D721Med (cell line): Measurements from ENCODE around the gene CAPRIN1.

Experiments used
- DNase-seq: peaks from one replicate; pipeline ENCODE4 v3.0.0; 2011; ENCODE audit warnings: low spot score; ENCODE audit not compliant: insufficient read length
- FAIRE-seq: peaks from 2 replicates; lab custom pipeline; 2011; peaks lifted over from hg19 to GRCh38; lab: Jason Lieb, UNC
- TF ChIP-seq, protein P1 (sequence below): IDR thresholded peaks from 2 replicates; pipeline ENCODE4 v1.5.1; 2012; ENCODE audit warnings: mild to moderate bottlenecking, control low read depth; ENCODE audit not compliant: insufficient read depth; ENCODE audit errors: missing control alignments

CAPRIN1 gene

DNA sequence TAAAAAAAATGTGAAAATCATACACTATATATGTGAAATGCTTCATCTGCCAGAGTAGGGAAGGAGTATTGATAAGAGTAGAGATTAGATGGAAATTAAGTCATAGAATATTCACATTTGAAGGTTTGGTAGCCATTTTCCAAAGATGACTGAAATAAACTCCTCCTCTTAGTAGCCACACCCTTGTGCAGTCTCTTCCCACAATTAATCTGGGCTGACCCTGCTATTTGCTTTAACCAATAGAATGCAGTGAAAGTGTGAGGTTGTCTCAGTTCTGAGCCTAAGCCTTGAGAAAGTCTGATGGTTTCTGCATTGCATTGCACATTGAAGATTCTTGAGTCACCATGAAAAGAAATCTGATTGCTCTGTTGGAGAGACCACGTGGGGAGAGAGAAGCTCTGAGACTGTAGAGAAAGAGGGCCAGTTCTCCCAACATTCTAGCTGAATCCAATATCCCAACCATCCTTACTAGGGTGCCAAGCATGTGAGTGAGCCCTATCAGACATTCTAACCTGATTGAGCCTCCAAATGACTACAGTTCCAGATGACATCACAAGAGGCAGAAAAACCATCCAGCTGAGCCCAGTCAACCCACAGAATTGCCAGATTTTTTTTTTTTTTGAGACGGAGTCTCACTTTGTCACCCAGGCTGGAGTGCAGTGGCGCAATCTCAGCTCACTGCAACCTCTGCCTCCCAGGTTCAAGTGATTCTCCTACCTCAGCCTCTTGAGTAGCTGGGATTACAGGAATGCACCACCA lies 29.4 kb upstream of the CAPRIN1 start:
- no peak for FAIRE-seq
- TF ChIP-seq, protein P1, sequence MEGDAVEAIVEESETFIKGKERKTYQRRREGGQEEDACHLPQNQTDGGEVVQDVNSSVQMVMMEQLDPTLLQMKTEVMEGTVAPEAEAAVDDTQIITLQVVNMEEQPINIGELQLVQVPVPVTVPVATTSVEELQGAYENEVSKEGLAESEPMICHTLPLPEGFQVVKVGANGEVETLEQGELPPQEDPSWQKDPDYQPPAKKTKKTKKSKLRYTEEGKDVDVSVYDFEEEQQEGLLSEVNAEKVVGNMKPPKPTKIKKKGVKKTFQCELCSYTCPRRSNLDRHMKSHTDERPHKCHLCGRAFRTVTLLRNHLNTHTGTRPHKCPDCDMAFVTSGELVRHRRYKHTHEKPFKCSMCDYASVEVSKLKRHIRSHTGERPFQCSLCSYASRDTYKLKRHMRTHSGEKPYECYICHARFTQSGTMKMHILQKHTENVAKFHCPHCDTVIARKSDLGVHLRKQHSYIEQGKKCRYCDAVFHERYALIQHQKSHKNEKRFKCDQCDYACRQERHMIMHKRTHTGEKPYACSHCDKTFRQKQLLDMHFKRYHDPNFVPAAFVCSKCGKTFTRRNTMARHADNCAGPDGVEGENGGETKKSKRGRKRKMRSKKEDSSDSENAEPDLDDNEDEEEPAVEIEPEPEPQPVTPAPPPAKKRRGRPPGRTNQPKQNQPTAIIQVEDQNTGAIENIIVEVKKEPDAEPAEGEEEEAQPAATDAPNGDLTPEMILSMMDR: no peak
- no peak for DNase-seq

- no peak for DNase-seq
- FAIRE-seq: no peak
- TF ChIP-seq, protein P1: no peak
Observed at GRCh38 chr11:34026432-34026831, 25.1 kb upstream of the CAPRIN1 start.

- DNase-seq (no peak), FAIRE-seq (no peak)
- TF ChIP-seq, protein P1: no peak
Observed at GRCh38 chr11:34027516-34028408, 23.8 kb upstream of the CAPRIN1 start.

DNA sequence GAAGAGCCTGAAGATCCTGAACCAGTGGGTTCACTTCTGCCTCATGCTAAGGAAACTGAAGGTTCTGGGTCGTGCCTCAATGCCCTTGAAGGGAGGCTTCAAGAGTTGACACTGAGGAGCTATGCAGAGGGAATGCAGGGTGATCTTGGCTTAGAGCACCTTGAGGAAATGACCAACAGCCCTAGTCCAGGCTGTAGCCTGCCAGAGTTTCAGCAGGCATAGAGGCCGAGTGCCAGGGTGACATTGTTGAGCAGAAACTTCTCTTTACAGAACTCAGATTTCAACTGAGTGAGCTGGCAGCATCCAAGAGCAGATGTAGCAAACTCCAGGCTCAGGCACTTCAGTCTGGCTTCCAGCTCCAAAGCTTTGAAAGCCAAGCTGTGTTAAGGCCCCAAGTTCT lies 23.1 kb upstream of the CAPRIN1 start:
- no peak for DNase-seq
- FAIRE-seq: no peak
- TF ChIP-seq, protein P1: no peak

DNA sequence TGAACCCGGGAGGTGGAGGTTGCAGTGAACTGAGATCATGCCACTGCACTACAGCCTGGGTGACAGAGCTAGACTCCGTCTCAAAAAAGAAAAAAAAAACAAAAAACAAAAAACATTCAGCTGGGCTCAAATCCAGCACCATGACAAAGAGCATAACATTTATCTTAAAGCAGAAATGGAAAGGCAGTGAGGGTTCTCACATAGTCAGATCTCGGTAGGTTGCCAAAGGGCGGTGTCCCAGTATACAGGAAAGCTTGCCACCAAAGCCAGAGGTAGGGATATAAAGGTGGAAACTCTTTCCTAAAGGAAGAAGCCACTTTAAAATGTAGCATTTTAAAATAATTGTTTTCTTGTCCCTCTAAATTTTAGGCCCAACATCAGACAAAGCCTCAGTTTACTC lies 22.4 kb upstream of the CAPRIN1 start:
- TF ChIP-seq, protein P1: no peak
- DNase-seq (no peak), FAIRE-seq (no peak)

GRCh38 chr11:34030382-34030781 lies 21.1 kb upstream of the CAPRIN1 start:
- FAIRE-seq (no peak), DNase-seq (no peak)
- TF ChIP-seq, protein P1: no peak
